ENCODE results near the gene TMEM38A.

GRCh38 chr19:16628183-16628983 is 32.6 kb upstream of the TMEM38A start, which contains the start of gene MED26:
- no peak for TF ChIP-seq CTCF (IDR thresholded peaks at IDR 0.05)
- no peak for TF ChIP-seq EZH2 (IDR thresholded peaks at IDR 0.05)
- TF ChIP-seq EZH2phosphoT487 (IDR thresholded peaks at IDR 0.05), result no peak
